Neuronal stem cell (in vitro differentiated cells): ENCODE measurements around the gene BAD.

ENCODE experiments used
- DNase-seq: peaks from one replicate; pipeline ENCODE4 v3.0.0-alpha.2; 2013; ENCODE audit warnings: low spot score
- H2AFZ ChIP-seq: one replicate; pipeline ENCODE4 v1.6.1; 2013; ENCODE audit warnings: mild to moderate bottlenecking, low read length, inconsistent platforms
- H2AK5ac ChIP-seq: 2 replicates; pipeline ENCODE4 v1.6.1; 2013; ENCODE audit warnings: low read depth, mild to moderate bottlenecking, inconsistent platforms, low read length, moderate library complexity, mixed read lengths
- H2BK120ac ChIP-seq: 2 replicates; pipeline ENCODE4 v1.6.1; 2013; ENCODE audit warnings: low read depth, mild to moderate bottlenecking, inconsistent platforms, low read length, moderate library complexity, mixed read lengths
- H2BK12ac ChIP-seq: one replicate; pipeline ENCODE4 v1.6.1; 2013; ENCODE audit warnings: low read length, inconsistent platforms
- H2BK15ac ChIP-seq: 2 replicates; pipeline ENCODE4 v1.6.1; 2013; ENCODE audit warnings: mild to moderate bottlenecking, low read length, inconsistent platforms, mixed read lengths
- H2BK5ac ChIP-seq: one replicate; pipeline ENCODE4 v1.6.1; 2013; ENCODE audit warnings: inconsistent platforms, mild to moderate bottlenecking, low read length, moderate library complexity
- H3K14ac ChIP-seq: one replicate; pipeline ENCODE4 v1.6.1; 2013; ENCODE audit warnings: low read length, inconsistent platforms
- H3K18ac ChIP-seq: 2 replicates; pipeline ENCODE4 v1.6.1; 2013; ENCODE audit warnings: low read length, inconsistent platforms
- H3K23ac ChIP-seq: 2 replicates; pipeline ENCODE4 v1.6.1; 2013; ENCODE audit warnings: low read depth, mild to moderate bottlenecking, mixed read lengths, low read length, inconsistent platforms; ENCODE audit not compliant: poor library complexity
- H3K27ac ChIP-seq: replicated peaks from 3 replicates; pipeline ENCODE4 v1.5.1; 2013; ENCODE audit warnings: low read length, inconsistent platforms
- H3K27me3 ChIP-seq, 3 experiments: 2 replicates each; pipeline ENCODE4 v1.6.1; 2013; ENCODE audit warnings: low read length in 3 of 3, mild to moderate bottlenecking in 2 of 3, inconsistent platforms in 1 of 3, low read depth in 1 of 3, mixed read lengths in 1 of 3, moderate library complexity in 1 of 3; ENCODE audit not compliant: control insufficient read depth in 3 of 3, insufficient read depth in 3 of 3
- H3K36me3 ChIP-seq, 2 donors: replicated peaks in 1 of 2; 2 replicates each; pipeline ENCODE4 v1.6.1; 2013; ENCODE audit warnings: low read length in 2 of 2; ENCODE audit not compliant: control insufficient read depth in 2 of 2, insufficient read depth in 2 of 2
- H3K4ac ChIP-seq: 2 replicates; pipeline ENCODE4 v1.6.1; 2013; ENCODE audit warnings: inconsistent platforms, mild to moderate bottlenecking, low read length, moderate library complexity
- H3K4me1 ChIP-seq, 2 donors: 1 replicate in 1 of 2; 2 replicates in 1 of 2; pipeline ENCODE4 v1.6.1; 2013; ENCODE audit warnings: low read length in 2 of 2, low read depth in 1 of 2; ENCODE audit not compliant: control insufficient read depth in 2 of 2, insufficient read depth in 1 of 2
- H3K4me2 ChIP-seq: one replicate; pipeline ENCODE4 v1.6.1; 2013; ENCODE audit warnings: mild to moderate bottlenecking, low read length, inconsistent platforms; ENCODE audit not compliant: insufficient read depth, poor library complexity, severe bottlenecking
- H3K4me3 ChIP-seq, 2 donors: 2 replicates each; pipeline ENCODE4 v1.5.1; 2013; ENCODE audit warnings: low read length in 2 of 2, mild to moderate bottlenecking in 2 of 2, inconsistent platforms in 1 of 2, moderate library complexity in 1 of 2
- H3K79me1 ChIP-seq: one replicate; pipeline ENCODE4 v1.6.1; 2013; ENCODE audit warnings: low read depth, mild to moderate bottlenecking, inconsistent platforms, low read length, moderate library complexity
- H3K9ac ChIP-seq: one replicate; pipeline ENCODE4 v1.6.1; 2013; ENCODE audit warnings: mild to moderate bottlenecking, low read depth, low read length, inconsistent platforms; ENCODE audit not compliant: poor library complexity
- H3K9me3 ChIP-seq, 2 donors: replicated peaks in 1 of 2; 2 replicates each; pipeline versions ENCODE3 to v1.6.1; 2013; ENCODE audit warnings: low read length in 2 of 2, mild to moderate bottlenecking in 2 of 2, inconsistent platforms in 1 of 2, low read depth in 1 of 2, mixed read lengths in 1 of 2, moderate library complexity in 1 of 2; ENCODE audit not compliant: control insufficient read depth in 2 of 2, insufficient read depth in 1 of 2
- H4K8ac ChIP-seq: one replicate; pipeline ENCODE4 v1.6.1; 2013; ENCODE audit warnings: low read depth, mild to moderate bottlenecking, inconsistent platforms, low read length, moderate library complexity
- H4K91ac ChIP-seq: one replicate; pipeline ENCODE4 v1.6.1; 2013; ENCODE audit warnings: low read length, low read depth, mild to moderate bottlenecking, inconsistent platforms; ENCODE audit not compliant: poor library complexity
- WGBS, 2 donors: extraction: QIAGEN DNeasy Blood & Tissue Kit; methylation state at CpG; one replicate each; pipeline ENCODE4 v1.1.7; 2013; ENCODE audit warnings: missing lambda C conversion rate in 2 of 2, mixed read lengths in 1 of 2; ENCODE audit not compliant: insufficient read length in 2 of 2, insufficient replicate concordance in 1 of 2; ENCODE audit errors: extremely low coverage in 2 of 2; 5-methylcytosine and 5-hydroxymethylcytosine counted together

BAD gene

DNA sequence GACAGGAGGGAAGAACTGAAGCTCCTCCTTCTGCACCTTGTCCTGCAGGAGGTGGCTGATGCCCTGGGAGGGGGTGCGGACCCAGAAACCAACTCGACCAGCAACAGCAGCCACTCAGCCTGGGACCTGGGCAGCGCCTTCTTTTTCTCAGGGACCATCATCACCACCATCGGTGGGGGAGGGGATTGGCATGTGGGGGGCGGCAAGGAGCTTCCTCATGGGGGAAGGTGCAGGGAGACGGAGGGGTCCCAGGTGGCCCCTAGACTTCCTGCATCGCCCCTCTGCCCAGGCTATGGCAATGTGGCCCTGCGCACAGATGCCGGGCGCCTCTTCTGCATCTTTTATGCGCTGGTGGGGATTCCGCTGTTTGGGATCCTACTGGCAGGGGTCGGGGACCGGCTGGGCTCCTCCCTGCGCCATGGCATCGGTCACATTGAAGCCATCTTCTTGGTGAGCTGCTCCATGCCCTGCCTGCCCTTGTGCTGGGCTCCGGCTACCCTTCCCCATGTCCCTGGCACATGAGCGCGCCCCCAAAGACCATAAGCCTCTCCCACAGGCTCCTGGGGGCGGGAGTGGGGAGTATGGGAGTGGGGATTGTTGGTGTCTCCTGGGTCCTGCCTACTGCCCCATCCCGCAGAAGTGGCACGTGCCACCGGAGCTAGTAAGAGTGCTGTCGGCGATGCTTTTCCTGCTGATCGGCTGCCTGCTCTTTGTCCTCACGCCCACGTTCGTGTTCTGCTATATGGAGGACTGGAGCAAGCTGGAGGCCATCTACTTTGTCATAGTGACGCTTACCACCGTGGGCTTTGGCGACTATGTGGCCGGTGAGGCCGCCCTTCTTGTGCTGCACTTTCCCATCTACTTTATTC is 12.6 kb upstream of the BAD start:
- H4K91ac ChIP-seq: no peak overlapping the region
- DNase-seq: no peak
- no peak overlapping the region for H3K4me2 ChIP-seq
- peak overlapping the region; percentile 24 for H2AFZ ChIP-seq
- peaks cover 9 to 29% of the 10 kb centered on the region in 2 donors for H3K4me1 ChIP-seq
- no peak overlapping the region for H3K4ac ChIP-seq
- H2BK5ac ChIP-seq: no peak overlapping the region
- H3K4me3 ChIP-seq: no peak overlapping the region
- H3K36me3 ChIP-seq: no peaks in the 10 kb centered on the region
- no peaks in the 10 kb centered on the region for H3K9me3 ChIP-seq
- H3K27me3 ChIP-seq: peaks cover 54 to 93% (median 92%) of the 10 kb centered on the region in 3 experiments
- H4K8ac ChIP-seq: no peak overlapping the region
- peak overlapping the region; percentile 85 for H2BK12ac ChIP-seq
- H2BK120ac ChIP-seq: peak overlapping the region; percentile 55
- H2AK5ac ChIP-seq: peak overlapping the region; percentile 72
- peak overlapping the region; percentile 32 for H3K9ac ChIP-seq
- no peak overlapping the region for H3K23ac ChIP-seq
- no peak overlapping the region for H3K14ac ChIP-seq
- no peak overlapping the region for H3K27ac ChIP-seq
- no peaks in the 10 kb centered on the region for H3K79me1 ChIP-seq
- no CpG with 5 or more reads among the region's 34 CpGs for WGBS, 2 donors
- H3K18ac ChIP-seq: peak overlapping the region; percentile 81
- no peak overlapping the region for H2BK15ac ChIP-seq

DNA sequence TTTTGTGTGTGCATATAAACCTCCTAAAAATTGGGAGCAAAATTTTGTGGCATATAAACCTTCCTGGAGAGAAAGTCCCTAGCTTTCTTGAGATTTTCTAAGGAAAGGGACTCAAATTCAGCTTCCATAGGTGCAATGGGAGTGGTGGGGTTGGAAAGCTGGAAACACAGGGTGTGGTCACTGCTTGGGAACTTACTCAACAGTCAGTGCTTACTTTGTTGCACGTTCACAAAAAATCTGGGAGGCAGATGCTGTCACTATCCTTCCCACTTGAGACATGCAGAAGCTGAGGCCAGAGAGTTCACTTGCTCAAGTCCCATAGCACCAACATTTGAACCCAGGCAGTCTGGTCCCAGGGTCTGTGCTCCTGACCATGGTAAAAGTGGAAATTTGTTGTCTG is 11.8 kb upstream of the BAD start:
- Histone ChIP-seq H2BK120ac (no peak overlapping the region), H2BK12ac (no peak overlapping the region), H3K23ac (no peak overlapping the region), H4K8ac (no peak overlapping the region), H2BK15ac (no peak overlapping the region), H3K79me1 (no peaks in the 10 kb centered on the region), H3K18ac (no peak overlapping the region), H3K14ac (no peak overlapping the region), H2BK5ac (no peak overlapping the region), H3K27me3 (peaks cover 62 to 96% (median 95%) of the 10 kb centered on the region in 3 experiments), H3K27ac (no peak overlapping the region), H2AFZ (no peak overlapping the region), H3K9ac (no peak overlapping the region), H3K4me1 (peaks cover 9 to 32% of the 10 kb centered on the region in 2 donors), H3K4me3 (peak overlapping the region in 1 of 2 donors; percentile 18), H3K9me3 (no peaks in the 10 kb centered on the region), H2AK5ac (no peak overlapping the region), H4K91ac (no peak overlapping the region), H3K4ac (no peak overlapping the region), H3K36me3 (no peaks in the 10 kb centered on the region), H3K4me2 (no peak overlapping the region)
- DNase-seq: no peak
- WGBS, 2 donors: no CpG with 5 or more reads among the region's 1 CpG

DNA sequence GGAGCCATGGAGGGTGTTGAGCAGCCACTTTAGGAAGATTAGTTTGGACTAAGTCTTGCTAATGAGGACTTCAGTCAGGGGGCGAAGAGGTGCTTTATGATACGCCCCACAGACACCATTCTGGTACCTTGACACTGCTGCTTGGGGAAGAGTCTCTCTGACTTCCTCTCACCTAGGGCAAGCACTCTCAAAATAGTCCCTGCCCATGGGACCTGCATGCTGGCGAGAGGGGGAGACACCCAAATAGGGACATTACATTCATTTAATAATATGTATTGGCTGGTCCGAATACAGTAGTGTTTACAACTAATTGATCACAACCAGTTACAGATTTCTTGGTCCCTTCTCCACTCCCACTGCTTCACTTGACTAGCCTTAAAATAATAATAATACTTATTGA is 11.3 kb upstream of the BAD start:
- Histone ChIP-seq H3K27ac (no peak overlapping the region), H2AK5ac (no peak overlapping the region), H3K4me2 (no peak overlapping the region), H3K18ac (no peak overlapping the region), H3K9ac (no peak overlapping the region), H3K79me1 (no peaks in the 10 kb centered on the region), H4K8ac (no peak overlapping the region), H3K36me3 (no peaks in the 10 kb centered on the region), H2BK15ac (no peak overlapping the region), H3K14ac (no peak overlapping the region), H4K91ac (no peak overlapping the region), H3K23ac (no peak overlapping the region), H2AFZ (no peak overlapping the region), H3K27me3 (peaks cover 66 to 99% (median 98%) of the 10 kb centered on the region in 3 experiments), H2BK120ac (no peak overlapping the region), H3K4me3 (no peak overlapping the region), H2BK5ac (no peak overlapping the region), H3K9me3 (no peaks in the 10 kb centered on the region), H3K4ac (no peak overlapping the region), H2BK12ac (no peak overlapping the region), H3K4me1 (peaks cover 8 to 32% of the 10 kb centered on the region in 2 donors)
- no CpG with 5 or more reads among the region's 4 CpGs for WGBS, 2 donors
- DNase-seq: no peak

DNA sequence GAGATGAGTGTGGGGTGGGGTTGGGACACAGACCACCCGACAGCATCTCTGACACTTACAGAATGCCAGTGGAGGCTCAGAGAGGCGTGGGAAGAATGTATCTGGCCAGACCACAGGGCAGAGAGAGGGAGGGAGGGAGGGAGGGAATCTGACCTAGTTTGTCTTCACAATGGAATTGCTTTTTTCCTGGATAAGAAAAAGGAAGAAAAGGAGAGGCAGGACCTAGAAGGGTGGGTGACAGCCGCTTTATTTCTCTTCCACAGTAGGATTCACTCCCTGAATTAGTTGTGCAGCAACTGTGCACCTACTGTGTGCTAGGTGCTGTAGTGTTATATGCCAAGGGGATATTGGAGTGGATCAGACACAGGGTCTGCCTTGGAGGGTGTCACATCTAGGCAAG is 10.3 kb upstream of the BAD start:
- H3K27ac ChIP-seq: no peak overlapping the region

More for the DNA sequence above, 10.3 kb upstream of the BAD start:
- Histone ChIP-seq H2AFZ (no peak overlapping the region), H4K91ac (no peak overlapping the region), H2AK5ac (no peak overlapping the region), H3K23ac (no peak overlapping the region), H3K36me3 (no peaks in the 10 kb centered on the region), H3K4me1 (peaks cover 6 to 23% of the 10 kb centered on the region in 2 donors), H3K18ac (no peak overlapping the region), H4K8ac (no peak overlapping the region), H3K79me1 (no peaks in the 10 kb centered on the region), H3K4me3 (no peak overlapping the region), H3K9me3 (no peaks in the 10 kb centered on the region), H3K4me2 (no peak overlapping the region), H2BK15ac (no peak overlapping the region), H3K4ac (no peak overlapping the region), H2BK12ac (no peak overlapping the region), H2BK120ac (no peak overlapping the region), H3K27me3 (peaks cover 62 to 99% (median 98%) of the 10 kb centered on the region in 3 experiments), H2BK5ac (no peak overlapping the region), H3K14ac (no peak overlapping the region), H3K9ac (no peak overlapping the region)
- no CpG with 5 or more reads among the region's 3 CpGs for WGBS, 2 donors
- no peak for DNase-seq
